HG02870 (cell line): Measurements from ENCODE around the gene PRR36.

Experiments used
- ATAC-seq: cut with Tn5 transposase; IDR thresholded peaks from one replicate; pipeline ENCODE4 v1.9.1; 2021; ENCODE audit warnings: mild to moderate bottlenecking, moderate library complexity; ENCODE audit not compliant: unreplicated experiment

Gene PRR36

GRCh38 chr19:7820588-7820987 is 53.6 kb downstream of the PRR36 start:
- no peak for ATAC-seq

- no peak for ATAC-seq
Measured at GRCh38 chr19:7819337-7819736, 54.9 kb downstream of the PRR36 start.

DNA sequence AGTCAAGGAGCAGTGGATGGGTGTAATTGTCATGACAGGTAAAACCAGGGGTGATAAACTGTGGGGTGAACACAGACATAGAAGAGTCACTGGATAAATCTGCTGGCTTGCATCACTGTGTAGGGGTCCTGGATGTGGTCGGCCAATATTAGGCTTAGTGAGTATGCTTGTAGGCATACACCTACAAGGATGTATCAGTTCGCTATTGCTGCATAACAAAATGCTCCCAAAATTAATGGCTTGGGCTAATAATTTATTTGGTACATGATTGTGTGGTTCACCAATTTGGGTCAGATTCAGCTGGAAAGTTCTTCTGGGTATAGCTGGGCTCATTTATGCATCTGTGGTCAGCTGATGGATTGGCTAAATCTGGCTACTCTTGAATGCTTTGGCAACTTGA is 55.4 kb downstream of the PRR36 start:
- ATAC-seq = no peak
